RWPE1 (cell line): ENCODE data around the gene DRICH1.

ENCODE experiments used
- CTCF ChIA-PET: fragments of 350-600 bp; sonication (Branson Sonifier 250); formaldehyde crosslinking; extraction: SDS; loops from one replicate; lab custom pipeline; 2021; lab: Yijun Ruan, JAX
- POLR2A ChIA-PET: fragments of 400-600 bp; formaldehyde crosslinking; extraction: SDS; loops from one replicate; lab custom pipeline; 2020; ENCODE audit warnings: antibody characterized with exemption; ENCODE audit not compliant: low non-redundant PET; lab: Yijun Ruan, JAX
- DNase-seq: peaks from one replicate; pipeline ENCODE4 v3.0.0; 2012; ENCODE audit warnings: low spot score
- H3K27ac ChIP-seq: fragments of 450-650 bp; 2 replicates; pipeline ENCODE4 v1.5.1; 2017
- TF ChIP-seq, protein P1 (sequence below): fragments of 450-650 bp; conservative IDR thresholded peaks from 2 replicates; pipeline ENCODE4 v1.5.1; 2017; ENCODE audit warnings: low read depth, mild to moderate bottlenecking

The DRICH1 gene

DNA sequence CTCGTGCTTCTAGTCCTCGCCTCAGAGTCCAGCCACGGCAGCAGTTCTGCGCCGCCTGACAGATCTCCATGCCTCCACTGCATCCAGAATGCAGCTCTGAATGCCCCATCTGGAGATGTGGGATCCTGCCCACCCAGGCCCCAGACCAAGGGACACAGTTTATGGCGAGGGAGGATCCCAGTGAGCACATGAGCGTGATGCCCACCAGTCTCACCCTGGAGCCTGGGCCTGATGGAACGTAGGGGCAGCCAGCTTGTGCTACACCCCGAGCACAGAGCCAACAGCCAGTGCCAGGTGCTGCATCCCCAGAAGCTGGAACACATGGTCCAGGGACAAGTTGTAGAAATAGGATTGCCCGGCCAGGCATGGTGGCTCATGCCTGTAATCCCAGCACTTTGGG is 62.4 kb downstream of the DRICH1 start:
- no peak for DNase-seq
- no peak overlapping the region for H3K27ac ChIP-seq
- TF ChIP-seq, protein P1, sequence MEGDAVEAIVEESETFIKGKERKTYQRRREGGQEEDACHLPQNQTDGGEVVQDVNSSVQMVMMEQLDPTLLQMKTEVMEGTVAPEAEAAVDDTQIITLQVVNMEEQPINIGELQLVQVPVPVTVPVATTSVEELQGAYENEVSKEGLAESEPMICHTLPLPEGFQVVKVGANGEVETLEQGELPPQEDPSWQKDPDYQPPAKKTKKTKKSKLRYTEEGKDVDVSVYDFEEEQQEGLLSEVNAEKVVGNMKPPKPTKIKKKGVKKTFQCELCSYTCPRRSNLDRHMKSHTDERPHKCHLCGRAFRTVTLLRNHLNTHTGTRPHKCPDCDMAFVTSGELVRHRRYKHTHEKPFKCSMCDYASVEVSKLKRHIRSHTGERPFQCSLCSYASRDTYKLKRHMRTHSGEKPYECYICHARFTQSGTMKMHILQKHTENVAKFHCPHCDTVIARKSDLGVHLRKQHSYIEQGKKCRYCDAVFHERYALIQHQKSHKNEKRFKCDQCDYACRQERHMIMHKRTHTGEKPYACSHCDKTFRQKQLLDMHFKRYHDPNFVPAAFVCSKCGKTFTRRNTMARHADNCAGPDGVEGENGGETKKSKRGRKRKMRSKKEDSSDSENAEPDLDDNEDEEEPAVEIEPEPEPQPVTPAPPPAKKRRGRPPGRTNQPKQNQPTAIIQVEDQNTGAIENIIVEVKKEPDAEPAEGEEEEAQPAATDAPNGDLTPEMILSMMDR = no peak
- CTCF ChIA-PET = no interaction called here
- POLR2A ChIA-PET = no interaction called here

DNA sequence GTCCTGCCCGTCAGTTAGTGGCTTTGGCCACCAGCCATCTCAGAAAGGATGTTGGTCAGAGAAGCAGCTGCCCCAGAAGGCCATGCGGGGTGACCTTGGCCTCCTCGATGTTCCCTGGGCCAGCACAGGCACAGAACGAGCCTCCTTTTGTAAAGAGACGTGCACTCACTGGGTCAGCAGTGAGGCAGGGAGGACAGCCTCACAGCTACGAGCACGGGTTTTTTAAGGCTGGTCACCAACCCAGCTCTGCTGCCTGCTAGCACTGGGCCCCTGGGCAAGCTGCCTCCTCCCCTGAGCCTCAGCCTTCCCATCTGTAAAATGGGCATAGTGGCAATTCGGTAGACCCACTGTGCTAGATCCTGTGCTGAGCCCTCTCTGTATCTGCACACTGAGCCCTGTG is 62.8 kb downstream of the DRICH1 start:
- TF ChIP-seq, protein P1 = no peak
- DNase-seq = no peak
- ChIA-PET CTCF (no interaction called here), POLR2A (no interaction called here)
- H3K27ac ChIP-seq = no peak overlapping the region

DNA sequence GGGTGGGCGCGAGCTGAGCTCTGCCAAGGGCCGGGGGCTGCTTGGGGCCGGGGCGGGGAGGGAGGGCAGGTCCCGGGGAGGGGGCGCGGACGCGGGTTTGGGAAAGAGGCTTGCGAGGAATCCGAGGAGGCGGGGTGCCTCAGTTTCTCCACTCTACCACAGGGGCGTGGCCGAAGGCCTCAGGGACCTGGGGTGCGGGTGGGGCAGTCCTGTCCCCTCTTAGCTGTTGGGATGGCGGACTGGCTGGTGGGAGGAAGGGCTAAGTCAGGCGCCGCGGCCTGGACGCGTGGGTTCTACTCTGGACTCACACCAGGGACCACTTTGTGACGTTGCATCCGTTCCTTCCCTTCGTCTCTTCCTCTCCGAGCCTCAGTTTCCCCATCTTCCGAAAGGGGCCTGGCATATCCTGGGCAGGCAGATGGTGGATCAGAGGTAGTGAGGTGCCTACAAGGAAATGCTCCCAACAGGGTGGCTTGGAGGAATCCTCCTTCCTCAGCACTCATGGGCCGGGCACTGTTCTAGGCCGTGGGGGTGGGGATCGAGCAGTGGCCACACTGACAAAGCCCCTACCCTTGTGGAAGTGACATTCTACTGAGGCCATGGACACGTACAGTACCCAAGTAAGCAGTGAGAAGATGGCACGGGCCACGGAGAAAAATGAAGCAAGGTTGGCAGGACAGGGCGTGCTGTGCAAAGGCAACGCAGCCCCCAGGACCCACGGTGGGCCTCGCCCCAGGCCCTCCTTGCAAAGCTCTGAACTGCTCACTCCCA is 65.2 kb downstream of the DRICH1 start:
- DNase-seq = no peak
- POLR2A ChIA-PET = no interaction called here
- TF ChIP-seq, protein P1 = no peak
- H3K27ac ChIP-seq = no peak overlapping the region
- CTCF ChIA-PET = interaction anchor here (0.6 kb wide), 1 partner anchor 11 kb away, joined by 3 read pairs; no protein-coding TSS in a partner anchor

DNA sequence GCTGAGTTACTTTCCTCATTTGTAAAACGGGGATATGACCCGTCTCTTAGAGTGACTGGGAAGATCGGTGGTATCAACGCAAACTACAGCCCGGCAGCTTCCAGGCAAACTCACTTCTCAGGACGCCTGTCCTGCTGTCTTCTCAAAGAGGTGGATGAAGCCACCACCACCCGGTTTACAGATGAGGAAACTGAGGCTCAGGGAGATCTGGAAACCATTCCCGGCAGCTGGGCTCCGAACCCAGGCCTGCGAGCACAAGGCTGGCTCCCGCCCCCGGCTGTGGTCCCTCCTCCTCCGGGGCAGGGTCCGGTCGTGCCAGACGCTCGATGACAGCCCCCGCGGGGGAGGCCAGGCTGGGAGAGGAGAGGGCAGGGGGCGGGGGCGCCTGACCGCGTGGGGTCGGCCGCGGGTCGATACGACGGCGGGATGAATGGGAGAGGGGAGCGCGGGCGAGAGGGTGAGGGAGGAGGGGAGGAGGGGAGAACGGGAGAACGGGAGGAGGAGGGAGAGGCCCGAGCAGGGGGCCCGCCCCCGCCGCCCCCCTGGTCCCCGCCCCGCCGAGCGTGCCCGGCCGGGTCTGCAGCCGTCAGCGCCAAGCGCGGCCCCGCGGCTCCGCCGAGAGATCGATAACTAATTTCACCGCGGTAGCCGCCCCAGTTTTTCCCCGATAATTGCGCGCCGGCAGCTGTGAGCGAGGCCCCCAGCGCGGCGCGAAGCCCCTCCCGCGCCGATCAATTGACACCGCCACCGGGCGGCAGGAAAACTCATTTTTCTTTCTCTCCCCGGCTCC is 66.0 kb downstream of the DRICH1 start:
- no peak overlapping the region for H3K27ac ChIP-seq

DNA sequence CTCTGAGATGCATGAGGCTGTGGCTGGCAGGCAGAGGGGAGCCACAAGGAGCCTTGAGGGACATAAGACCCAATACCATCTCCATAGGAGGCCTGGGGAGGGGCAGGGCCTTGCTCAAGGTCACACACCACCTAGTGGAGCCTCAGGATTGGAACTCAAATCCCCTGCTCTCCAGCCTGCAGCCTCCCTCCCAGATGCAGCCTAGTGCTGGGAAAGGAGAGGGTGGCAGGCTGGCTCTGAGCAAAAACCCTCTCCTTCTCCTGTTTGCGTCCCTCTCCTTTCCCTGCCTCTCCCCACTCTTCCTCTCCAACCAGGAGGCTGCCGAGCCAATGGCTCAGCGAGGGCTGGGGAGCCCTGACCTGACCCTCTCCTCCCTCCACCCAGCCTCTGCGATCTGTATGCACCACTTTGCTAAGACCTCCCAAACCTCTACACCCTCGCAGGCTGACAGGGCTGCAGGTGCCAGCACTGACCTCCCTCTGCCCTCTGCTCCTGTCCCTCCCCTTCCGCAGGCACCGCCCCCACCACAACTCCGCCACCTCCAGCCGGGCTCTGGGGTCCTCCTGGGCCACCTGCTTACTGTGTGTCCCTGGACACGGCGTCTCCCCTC is 66.7 kb downstream of the DRICH1 start:
- POLR2A ChIA-PET = no interaction called here
- TF ChIP-seq, protein P1 = no peak
- H3K27ac ChIP-seq = no peak overlapping the region
- CTCF ChIA-PET = no interaction called here
- no peak for DNase-seq

More for the DNA sequence above, 66.0 kb downstream of the DRICH1 start:
- TF ChIP-seq, protein P1 = no peak
- ChIA-PET CTCF (interaction anchor here (0.6 kb wide), 1 partner anchor 12 kb away, joined by 3 read pairs; no protein-coding TSS in a partner anchor), POLR2A (no interaction called here)
- no peak for DNase-seq

DNA sequence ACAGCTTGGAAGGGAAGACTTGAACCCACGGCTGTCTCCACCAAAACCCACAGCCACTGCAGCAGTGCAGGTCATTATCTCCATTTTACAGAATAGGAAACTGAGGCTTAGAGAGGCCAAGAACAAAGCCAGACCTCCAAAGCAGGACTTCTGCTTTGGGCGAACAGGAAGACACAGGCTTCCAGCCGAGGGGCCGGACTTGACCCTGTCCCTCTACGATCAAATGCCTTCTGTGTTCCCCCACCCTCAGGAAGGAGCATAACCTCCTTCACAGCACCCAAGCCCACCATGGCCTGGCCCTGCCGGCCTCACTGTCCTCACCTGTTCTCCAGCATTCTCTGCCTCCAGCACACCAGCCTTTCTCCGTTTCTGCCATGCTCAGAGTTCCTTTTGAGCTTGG is 67.8 kb downstream of the DRICH1 start:
- TF ChIP-seq, protein P1 = no peak
- no peak for DNase-seq
- ChIA-PET CTCF (no interaction called here), POLR2A (no interaction called here)
- H3K27ac ChIP-seq = no peak overlapping the region
